Stimulated activated CD4-positive, alpha-beta T cell treated with anti-CD3 and anti-CD28 coated beads, Interleukin-2, amount 100 ng/mL, for 4 hours (primary cell): ENCODE results near the gene VSNL1.

Experiments used
- DNase-seq: peaks from one replicate; pipeline ENCODE4 v3.0.0-alpha.2; 2020; ENCODE audit warnings: low read depth

Gene VSNL1

GRCh38 chr2:17583166-17583565 is 42.7 kb downstream of the VSNL1 start:
- no peak for DNase-seq

GRCh38 chr2:17583646-17584045 is 43.1 kb downstream of the VSNL1 start:
- no peak for DNase-seq

- no peak for DNase-seq
These were observed 44.2 kb downstream of the VSNL1 start for GRCh38 chr2:17584689-17585088.

GRCh38 chr2:17587469-17587868 is 47.0 kb downstream of the VSNL1 start:
- no peak for DNase-seq

- DNase-seq, result no peak
These were observed 47.5 kb downstream of the VSNL1 start for GRCh38 chr2:17588031-17588430.

GRCh38 chr2:17589406-17590035 is 49.0 kb downstream of the VSNL1 start:
- no peak for DNase-seq

- no peak for DNase-seq
These were observed 49.9 kb downstream of the VSNL1 start for GRCh38 chr2:17590342-17590911.

- no peak for DNase-seq
These were observed 51.4 kb downstream of the VSNL1 start for GRCh38 chr2:17591846-17592245.

GRCh38 chr2:17592731-17593409 is 52.4 kb downstream of the VSNL1 start:
- DNase-seq, result no peak

- DNase-seq, result no peak
These were observed 52.9 kb downstream of the VSNL1 start for GRCh38 chr2:17593445-17593840.

- no peak for DNase-seq
These were observed 53.5 kb downstream of the VSNL1 start for GRCh38 chr2:17593841-17594491.

- no peak for DNase-seq
These were observed 54.3 kb downstream of the VSNL1 start for GRCh38 chr2:17594533-17595401.

GRCh38 chr2:17599617-17600016 is 59.1 kb downstream of the VSNL1 start:
- no peak for DNase-seq

- DNase-seq, result no peak
These were observed 60.2 kb downstream of the VSNL1 start for GRCh38 chr2:17600556-17601204.

- no peak for DNase-seq
These were observed 63.6 kb downstream of the VSNL1 start for GRCh38 chr2:17604050-17604449.

GRCh38 chr2:17605696-17606095 is 65.2 kb downstream of the VSNL1 start:
- no peak for DNase-seq

GRCh38 chr2:17606851-17607250 is 66.4 kb downstream of the VSNL1 start:
- no peak for DNase-seq

- DNase-seq, result no peak
These were observed 66.9 kb downstream of the VSNL1 start for GRCh38 chr2:17607379-17607778.

- no peak for DNase-seq
These were observed 67.8 kb downstream of the VSNL1 start for GRCh38 chr2:17608251-17608650.

GRCh38 chr2:17610521-17610920 is 70.0 kb downstream of the VSNL1 start:
- no peak for DNase-seq

- no peak for DNase-seq
These were observed 70.5 kb downstream of the VSNL1 start for GRCh38 chr2:17611036-17611435.
